ENCODE results near the gene LRCH1. TPM values are rescaled to one million over a fixed set of nuclear protein-coding genes. Genes with fewer than 3 reads are reported as not detected.

LRCH1 gene
- total and polyA plus RNA-seq, 2 experiments from 2014 or later = 4.7 to 5.0 TPM

DNA sequence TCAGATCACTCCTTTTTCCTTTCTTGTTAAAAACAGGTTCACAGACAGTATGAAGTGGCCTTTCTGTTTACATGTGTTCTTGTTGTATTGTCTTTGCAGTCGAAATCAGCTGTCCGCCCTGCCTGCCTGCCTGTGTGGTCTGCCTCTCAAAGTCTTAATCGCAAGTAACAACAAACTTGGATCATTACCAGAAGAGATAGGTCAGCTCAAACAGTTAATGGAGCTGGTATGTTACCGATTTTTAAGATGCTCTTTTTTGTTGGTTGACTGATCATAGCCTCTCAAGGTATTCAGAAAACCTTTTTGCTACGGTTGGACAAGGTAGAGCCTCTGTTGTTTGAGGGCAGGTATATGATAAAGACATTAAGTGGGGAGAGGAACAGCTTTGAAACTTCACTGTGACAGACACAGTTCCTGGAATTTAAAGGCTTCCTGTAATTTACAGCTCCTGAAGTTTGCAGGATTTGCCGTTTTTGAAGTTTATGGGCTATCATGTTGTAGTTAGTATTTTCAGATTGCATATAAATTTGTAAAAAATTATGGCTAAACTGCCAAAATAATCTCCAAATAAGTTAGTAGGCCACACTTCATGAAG, 116.1 kb downstream of the LRCH1 start:
- no peak for DNase-seq
- no peak overlapping the region for H3K27ac ChIP-seq
- H4K20me1 ChIP-seq (ENCODE audit: insufficient read depth) = no peaks in the 10 kb centered on the region
- no peak overlapping the region for H3K4me3 ChIP-seq
- H3K9ac ChIP-seq = no peak overlapping the region
- H3K4me2 ChIP-seq (ENCODE audit: unreplicated experiment) = no peak overlapping the region
- no peaks in the 10 kb centered on the region for H3K4me1 ChIP-seq (ENCODE audit: insufficient read depth)
- H3K9me3 ChIP-seq (ENCODE audit: low read depth) = no peaks in the 10 kb centered on the region
- H3K27me3 ChIP-seq (replicated peaks; ENCODE audit: insufficient read depth) = no peaks in the 10 kb centered on the region
- in situ Hi-C loops (cut with MboI) = no loop called here
- peaks cover 74% of the 10 kb centered on the region for H3K79me2 ChIP-seq (ENCODE audit: insufficient read depth)
- no peak overlapping the region for H2AFZ ChIP-seq
- no peaks in the 10 kb centered on the region for H3K9me2 ChIP-seq (ENCODE audit: insufficient read depth)
- TF ChIP-seq EZH2phosphoT487 (IDR thresholded peaks at IDR 0.05; ENCODE audit: insufficient read depth, low read depth) (no peak), EZH2 (IDR thresholded peaks at IDR 0.05; ENCODE audit: insufficient read depth, poor library complexity, severe bottlenecking) (no peak)
- peaks cover 23% of the 10 kb centered on the region for H3F3A ChIP-seq (ENCODE audit: insufficient read depth)
- H3K36me3 ChIP-seq (ENCODE audit: low read depth) = no peaks in the 10 kb centered on the region
- 87 to 88% methylated on average over 6 of the region's 6 CpGs for WGBS, 2 experiments (ENCODE audit: low coverage in 1 of 2, low lambda C conversion rate in 2 of 2, missing lambda C conversion rate in 2 of 2)

DNA sequence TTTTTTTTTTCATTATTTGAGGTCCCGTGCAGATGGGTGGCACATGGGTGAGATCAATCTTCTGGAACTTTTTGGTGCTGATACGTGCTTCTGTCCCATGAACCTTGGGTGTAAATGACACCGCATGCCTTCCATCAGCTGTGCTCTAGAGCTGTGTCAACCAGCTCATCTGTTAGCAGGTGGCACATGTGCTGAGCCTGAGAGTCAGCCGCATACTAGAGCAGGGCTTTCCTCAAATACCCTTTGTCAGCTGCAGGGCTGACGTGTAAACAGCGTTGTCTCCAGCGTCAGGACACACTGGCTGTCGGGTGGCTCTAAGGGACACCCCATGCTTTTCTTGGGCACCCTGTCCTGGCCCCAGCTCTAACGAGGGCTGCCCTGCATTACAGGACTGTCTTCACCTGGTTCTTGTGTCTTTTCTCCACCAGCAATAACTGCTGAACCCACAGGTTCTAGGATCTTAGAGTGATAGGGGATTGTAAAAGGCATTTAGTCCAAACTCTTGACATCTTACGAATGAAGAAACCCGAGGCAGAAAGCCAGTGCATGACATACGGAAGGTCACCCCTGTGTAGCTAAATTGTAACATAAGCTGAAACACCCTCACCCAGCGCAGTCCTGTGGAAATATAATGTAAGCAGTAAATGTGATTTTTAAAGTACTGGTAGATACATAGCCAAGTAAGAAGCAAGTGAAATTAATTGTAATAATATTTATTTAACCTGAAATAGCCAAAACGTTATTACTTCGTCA, 119.5 kb downstream of the LRCH1 start:
- Histone ChIP-seq H3K27ac (no peak overlapping the region), H3K4me3 (no peak overlapping the region), H3K9me3 (ENCODE audit: low read depth) (no peaks in the 10 kb centered on the region), H3K4me1 (ENCODE audit: insufficient read depth) (no peaks in the 10 kb centered on the region), H3K4me2 (ENCODE audit: unreplicated experiment) (no peak overlapping the region), H3K9me2 (ENCODE audit: insufficient read depth) (no peaks in the 10 kb centered on the region), H2AFZ (no peak overlapping the region), H3K27me3 (replicated peaks; ENCODE audit: insufficient read depth) (no peaks in the 10 kb centered on the region), H3K36me3 (ENCODE audit: low read depth) (no peaks in the 10 kb centered on the region), H3K9ac (no peak overlapping the region), H3K79me2 (ENCODE audit: insufficient read depth) (peaks cover 75% of the 10 kb centered on the region), H3F3A (ENCODE audit: insufficient read depth) (peaks cover 17% of the 10 kb centered on the region), H4K20me1 (ENCODE audit: insufficient read depth) (no peaks in the 10 kb centered on the region)
- WGBS, 2 experiments (ENCODE audit: low coverage in 1 of 2, low lambda C conversion rate in 2 of 2, missing lambda C conversion rate in 2 of 2) = 93 to 97% methylated on average over 15 of the region's 15 CpGs
- in situ Hi-C loops (cut with MboI) = no loop called here
- DNase-seq = no peak
- TF ChIP-seq EZH2 (IDR thresholded peaks at IDR 0.05; ENCODE audit: insufficient read depth, poor library complexity, severe bottlenecking) (no peak), EZH2phosphoT487 (IDR thresholded peaks at IDR 0.05; ENCODE audit: insufficient read depth, low read depth) (no peak)

DNA sequence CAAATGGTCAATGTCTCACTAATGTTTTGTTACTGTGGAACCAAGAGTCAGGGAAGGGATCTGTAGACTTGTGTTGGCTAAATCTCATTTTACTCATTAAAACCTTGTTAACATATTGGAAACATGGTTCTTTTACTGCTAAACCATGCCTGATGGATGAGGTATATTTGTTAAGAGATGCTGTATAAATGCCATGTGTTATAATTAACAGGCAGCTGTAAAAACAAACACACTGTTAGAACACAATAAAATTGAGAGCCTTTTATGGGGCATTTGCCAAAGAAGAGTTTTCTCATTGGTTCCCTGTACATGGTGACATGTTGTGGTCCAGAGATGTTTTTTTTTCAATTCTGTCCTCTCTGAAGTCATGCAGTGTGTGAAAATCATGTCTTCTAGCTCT, 122.0 kb downstream of the LRCH1 start:
- Histone ChIP-seq H3K36me3 (ENCODE audit: low read depth) (no peaks in the 10 kb centered on the region), H2AFZ (no peak overlapping the region), H3K4me3 (no peak overlapping the region), H3K4me2 (ENCODE audit: unreplicated experiment) (no peak overlapping the region), H3K79me2 (ENCODE audit: insufficient read depth) (peaks cover 84% of the 10 kb centered on the region), H3K27me3 (replicated peaks; ENCODE audit: insufficient read depth) (no peaks in the 10 kb centered on the region), H3K27ac (no peak overlapping the region), H3K9me3 (ENCODE audit: low read depth) (no peaks in the 10 kb centered on the region), H3K9me2 (ENCODE audit: insufficient read depth) (no peaks in the 10 kb centered on the region), H3K9ac (no peak overlapping the region), H3K4me1 (ENCODE audit: insufficient read depth) (peaks cover 13% of the 10 kb centered on the region), H3F3A (ENCODE audit: insufficient read depth) (peaks cover 16% of the 10 kb centered on the region; the same call in 1 of the 2 replicates), H4K20me1 (ENCODE audit: insufficient read depth) (0 out of 2 replicates have a peak, but pooled peaks cover under 1% of the 10 kb centered on the region)
- in situ Hi-C loops (cut with MboI) = no loop called here
- no peak for DNase-seq
- TF ChIP-seq EZH2 (IDR thresholded peaks at IDR 0.05; ENCODE audit: insufficient read depth, poor library complexity, severe bottlenecking) (no peak), EZH2phosphoT487 (IDR thresholded peaks at IDR 0.05; ENCODE audit: insufficient read depth, low read depth) (no peak)

DNA sequence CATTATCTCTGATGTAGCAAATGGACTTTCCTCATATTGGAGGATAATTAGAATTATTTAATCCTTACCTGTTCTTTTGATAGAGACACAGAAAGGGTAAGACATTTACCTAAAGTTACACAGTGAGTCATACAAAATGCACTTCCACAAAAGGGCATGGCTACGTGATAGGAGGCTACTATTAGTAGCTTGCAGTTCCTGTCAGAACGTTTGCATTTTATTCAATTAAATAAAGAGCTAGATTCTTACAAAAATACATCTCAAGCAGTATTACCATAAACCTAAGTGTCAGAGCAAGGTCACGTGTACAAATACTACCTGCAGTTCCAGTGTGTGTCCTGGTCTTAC, 123.4 kb downstream of the LRCH1 start:
- Histone ChIP-seq H3K27me3 (replicated peaks; ENCODE audit: insufficient read depth) (no peaks in the 10 kb centered on the region), H4K20me1 (ENCODE audit: insufficient read depth) (0 out of 2 replicates have a peak, but pooled peaks cover 5% of the 10 kb centered on the region), H3K27ac (no peak overlapping the region), H3F3A (ENCODE audit: insufficient read depth) (peaks cover 23% of the 10 kb centered on the region; the same call in 1 of the 2 replicates), H3K9me2 (ENCODE audit: insufficient read depth) (no peaks in the 10 kb centered on the region), H3K4me1 (ENCODE audit: insufficient read depth) (peaks cover 17% of the 10 kb centered on the region), H3K36me3 (ENCODE audit: low read depth) (no peaks in the 10 kb centered on the region), H3K9ac (no peak overlapping the region), H3K9me3 (ENCODE audit: low read depth) (no peaks in the 10 kb centered on the region), H3K79me2 (ENCODE audit: insufficient read depth) (peaks cover 85% of the 10 kb centered on the region), H3K4me2 (ENCODE audit: unreplicated experiment) (no peak overlapping the region), H3K4me3 (no peak overlapping the region), H2AFZ (no peak overlapping the region)
- no peak for DNase-seq
- WGBS, 2 experiments (ENCODE audit: low coverage in 1 of 2, low lambda C conversion rate in 2 of 2, missing lambda C conversion rate in 2 of 2) = 87 to 88% methylated on average over 3 of the region's 3 CpGs
- TF ChIP-seq EZH2phosphoT487 (IDR thresholded peaks at IDR 0.05; ENCODE audit: insufficient read depth, low read depth) (no peak), EZH2 (IDR thresholded peaks at IDR 0.05; ENCODE audit: insufficient read depth, poor library complexity, severe bottlenecking) (no peak)
- in situ Hi-C loops (cut with MboI) = no loop called here
